K562 (cell line): Measurements from ENCODE around the gene NRSN2. TPM values are rescaled to one million over a fixed set of nuclear protein-coding genes. Genes with fewer than 3 reads are reported as not detected.
A peak's percentile ranks its signal among the peaks of the same experiment; 100 is the strongest.

Experiments used
- ARHGAP35 ChIP-seq: fragments of 450-650 bp; IDR thresholded peaks from 2 replicates; pipeline ENCODE4 v1.6.1; 2018; ENCODE audit not compliant: partially characterized antibody
- ARID1B ChIP-seq: fragments of 450-650 bp; IDR thresholded peaks from 2 replicates; pipeline ENCODE4 v1.6.1; 2016; ENCODE audit warnings: antibody characterized with exemption, mild to moderate bottlenecking, inconsistent platforms
- CXXC5 ChIP-seq: fragments of 250-450 bp; sonication (Bioruptor Pico); IDR thresholded peaks from 2 replicates; pipeline ENCODE4 v1.8.0; 2022; ENCODE audit warnings: inconsistent platforms, mild to moderate bottlenecking, moderate library complexity
- FOXA3 ChIP-seq, 2 experiments: fragments of 450-650 bp in 1 of 2; sonication (generic) in 1 of 2; formaldehyde crosslinking; IDR thresholded peaks in 1 of 2; conservative IDR thresholded peaks in 1 of 2; 2 replicates each; pipeline versions ENCODE4 v1.4.0 to v1.8.0; 2020 to 2022; ENCODE audit warnings: mild to moderate bottlenecking in 2 of 2, missing genetic modification reagents in 1 of 2
- FOXM1 ChIP-seq, 2 experiments: fragments of 450-650 bp in 1 of 2; sonication (generic) in 1 of 2; formaldehyde crosslinking in 1 of 2; IDR thresholded peaks; 2 replicates each; pipeline versions ENCODE4 v1.6.1 to v1.9.0; 2017 to 2022; ENCODE audit warnings: low read depth in 2 of 2, mild to moderate bottlenecking in 2 of 2, missing genetic modification reagents in 1 of 2, moderate library complexity in 1 of 2
- HCFC1 ChIP-seq: IDR thresholded peaks from 2 replicates; pipeline ENCODE4 v1.6.1; 2012; ENCODE audit warnings: low read depth, low read length, improper control_type of control experiment
- HMGN3 ChIP-seq: IDR thresholded peaks from 2 replicates; pipeline ENCODE4 v1.6.1; 2011; ENCODE audit warnings: borderline replicate concordance, low read depth, mild to moderate bottlenecking, mixed read lengths, low read length; ENCODE audit not compliant: insufficient read length; ENCODE audit errors: extremely low read depth
- JUNB ChIP-seq: fragments of 450-650 bp; formaldehyde crosslinking; conservative IDR thresholded peaks from 2 replicates; pipeline ENCODE4 v1.4.0; 2020; ENCODE audit warnings: mild to moderate bottlenecking
- MEF2A ChIP-seq: IDR thresholded peaks from 2 replicates; pipeline ENCODE4 v1.6.1; 2011; ENCODE audit warnings: low read depth, mild to moderate bottlenecking, low read length, moderate library complexity; ENCODE audit not compliant: control insufficient read depth
- OTX1 ChIP-seq: fragments of 450-650 bp; formaldehyde crosslinking; IDR thresholded peaks from 2 replicates; pipeline ENCODE4 v1.4.0; 2022; ENCODE audit warnings: mild to moderate bottlenecking
- PHF8 ChIP-seq: fragments of 200-600 bp; sonication (generic); IDR thresholded peaks from 2 replicates; pipeline ENCODE4 v1.6.1; 2012; ENCODE audit warnings: mixed run types, mild to moderate bottlenecking, inconsistent platforms, low read length, moderate library complexity, borderline replicate concordance
- RBFOX2 ChIP-seq: fragments of 200-400 bp; formaldehyde crosslinking; IDR thresholded peaks from 2 replicates; pipeline ENCODE4 v1.6.1; 2017; ENCODE audit warnings: low read depth, mild to moderate bottlenecking, low read length, moderate library complexity
- RNF2 ChIP-seq: sonication (generic); IDR thresholded peaks from 2 replicates; pipeline ENCODE4 v1.6.1; 2016
- SAFB2 ChIP-seq: fragments of 200-400 bp; formaldehyde crosslinking; IDR thresholded peaks from 2 replicates; pipeline ENCODE4 v1.6.1; 2018; ENCODE audit warnings: borderline replicate concordance, low read length, low read depth, moderate library complexity; ENCODE audit not compliant: severe bottlenecking
- SREBF1 ChIP-seq: fragments of 150-350 bp; IDR thresholded peaks from 2 replicates; pipeline ENCODE4 v1.6.1; 2014; ENCODE audit warnings: antibody characterized with exemption, low read depth, low read length, borderline replicate concordance
- STAT5A ChIP-seq: IDR thresholded peaks from 2 replicates; pipeline ENCODE4 v1.6.1; 2012; ENCODE audit warnings: low read length, inconsistent platforms, borderline replicate concordance
- TAF1 ChIP-seq: IDR thresholded peaks from 2 replicates; pipeline ENCODE4 v1.6.1; 2011; ENCODE audit warnings: mild to moderate bottlenecking, low read length, moderate library complexity; ENCODE audit not compliant: insufficient read depth, control insufficient read depth, severe bottlenecking; ENCODE audit errors: extremely low read depth
- ZNF282 ChIP-seq: sonication (generic); formaldehyde crosslinking; IDR thresholded peaks from 2 replicates; pipeline ENCODE4 v1.8.1; 2023; ENCODE audit warnings: missing genetic modification reagents
- ZNF311 ChIP-seq: fragments of 250-450 bp; sonication (Bioruptor Pico); IDR thresholded peaks from 2 replicates; pipeline ENCODE4 v1.4.0; 2020; ENCODE audit warnings: mild to moderate bottlenecking, moderate library complexity
- polyA plus RNA-seq, 8 experiments: library from polyadenylated mRNA; depleted of rRNA in 4 of 8; stranded (reverse) in 5 of 8; unstranded in 3 of 8; fragments of >200 nt; fragmentation: Nextera tagmentation in 2 of 8; fragmentation: Illumina TruSeq in 1 of 8; extraction: Ambion mirVana in 2 of 8; extraction: Trizol in 1 of 8; gene quantifications; 2 replicates each; pipeline versions ENCODE4 v1.2.1 to v1.2.3, GENCODE V29; 2011 to 2014; ENCODE audit warnings: inconsistent platforms in 1 of 8, missing spikeins in 1 of 8
- total RNA-seq, 7 experiments: library from RNA; depleted of rRNA in 6 of 7; stranded (reverse); fragments of >200 nt in 6 of 7; fragmentation: Illumina TruSeq in 2 of 7; extraction: Trizol in 2 of 7; gene quantifications; 2 replicates each; pipeline versions ENCODE4 v1.2.1 to v1.2.3, GENCODE V29; 2011 to 2021; ENCODE audit warnings: low replicate concordance in 1 of 7
- TF ChIP-seq, protein P1 (sequence below): sonication (generic); formaldehyde crosslinking; IDR thresholded peaks from 2 replicates; pipeline ENCODE4 v1.8.1; 2023; ENCODE audit warnings: missing genetic modification reagents, mild to moderate bottlenecking, borderline replicate concordance
- TF ChIP-seq, protein P2 (sequence below): fragments of 250-450 bp; sonication (Bioruptor Pico); IDR thresholded peaks from 2 replicates; pipeline ENCODE4 v1.8.0; 2022; ENCODE audit warnings: moderate library complexity, mild to moderate bottlenecking, inconsistent platforms

Gene NRSN2
- total and polyA plus RNA-seq, 9 of the 15 experiments (the other 6 are each of a cell fraction or from before 2014, with no cell fraction given), result 7.5 to 29.7 (median 11.1) TPM

DNA sequence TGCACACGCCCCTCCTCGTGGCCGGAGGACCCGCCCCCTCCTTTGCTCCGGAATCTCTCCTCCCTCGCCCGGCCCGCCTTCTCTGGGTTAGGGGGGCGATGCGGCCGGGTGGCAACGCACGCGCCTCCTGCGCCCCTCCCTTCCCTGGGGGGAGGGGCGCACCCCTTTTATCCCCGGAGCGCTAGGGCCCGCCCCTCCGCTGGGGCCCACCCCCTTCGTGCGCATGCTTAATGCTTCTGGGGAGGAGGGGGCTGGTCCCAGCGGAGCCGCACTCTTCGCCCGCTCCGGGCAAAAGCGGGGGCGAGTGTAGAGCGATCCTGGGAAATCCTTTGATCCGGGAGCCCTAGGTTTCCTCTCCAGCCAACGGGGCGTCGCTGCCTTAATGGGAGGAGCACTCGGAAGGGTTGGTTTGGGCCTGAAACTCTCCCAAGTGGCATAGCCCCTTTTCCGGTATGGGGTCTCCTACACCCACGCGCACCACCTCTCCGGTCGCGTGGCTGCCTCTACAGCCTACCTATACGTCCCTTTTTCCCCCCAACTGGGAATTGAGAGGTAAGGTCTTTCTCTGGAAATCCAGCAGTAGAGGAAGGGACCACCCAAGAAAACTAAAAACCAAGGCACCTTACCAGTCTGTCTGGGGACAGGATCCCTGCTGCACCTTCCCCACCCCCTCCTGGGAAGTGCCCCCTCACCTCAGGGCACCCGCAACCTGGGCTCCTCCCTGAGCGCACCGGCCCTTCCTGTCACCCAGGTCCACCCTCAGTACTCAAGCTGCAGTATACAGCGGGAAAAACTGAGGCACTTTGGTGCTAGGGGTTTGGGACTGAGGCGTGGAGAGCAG, 19.5 kb upstream of the NRSN2 start (continued):
- TF ChIP-seq FOXA3 (CRISPR knock-in tag; conservative IDR thresholded peaks at IDR 0.05 in 1 of 2, IDR thresholded peaks at IDR 0.05 in 1 of 2) (0 out of 4 replicates have a peak, but pooled peaks of 1 of the 2 experiments have one; percentile 29), HMGN3 (peak; percentile 68), ARHGAP35 (no peak), RBFOX2 (peak; percentile 69), TAF1 (peak; percentile 34), ZNF311 (CRISPR knock-in tag) (no peak), CXXC5 (CRISPR knock-in tag) (peak; percentile 76), FOXM1 (IDR thresholded peaks at IDR 0.05; ENCODE audit: low read depth) (no peak), FOXM1 (CRISPR knock-in tag; IDR thresholded peaks at IDR 0.05; ENCODE audit: low read depth) (peak; percentile 42; the same call in 1 of the 2 replicates), MEF2A (no peak), HCFC1 (no peak), STAT5A (no peak), OTX1 (no peak), SREBF1 (no peak), ZNF282 (no peak), RNF2 (no peak), SAFB2 (no peak), JUNB (CRISPR knock-in tag) (no peak), ARID1B (no peak), PHF8 (peak; percentile 51; the same call in 1 of the 2 replicates)
- TF ChIP-seq, protein P1, sequence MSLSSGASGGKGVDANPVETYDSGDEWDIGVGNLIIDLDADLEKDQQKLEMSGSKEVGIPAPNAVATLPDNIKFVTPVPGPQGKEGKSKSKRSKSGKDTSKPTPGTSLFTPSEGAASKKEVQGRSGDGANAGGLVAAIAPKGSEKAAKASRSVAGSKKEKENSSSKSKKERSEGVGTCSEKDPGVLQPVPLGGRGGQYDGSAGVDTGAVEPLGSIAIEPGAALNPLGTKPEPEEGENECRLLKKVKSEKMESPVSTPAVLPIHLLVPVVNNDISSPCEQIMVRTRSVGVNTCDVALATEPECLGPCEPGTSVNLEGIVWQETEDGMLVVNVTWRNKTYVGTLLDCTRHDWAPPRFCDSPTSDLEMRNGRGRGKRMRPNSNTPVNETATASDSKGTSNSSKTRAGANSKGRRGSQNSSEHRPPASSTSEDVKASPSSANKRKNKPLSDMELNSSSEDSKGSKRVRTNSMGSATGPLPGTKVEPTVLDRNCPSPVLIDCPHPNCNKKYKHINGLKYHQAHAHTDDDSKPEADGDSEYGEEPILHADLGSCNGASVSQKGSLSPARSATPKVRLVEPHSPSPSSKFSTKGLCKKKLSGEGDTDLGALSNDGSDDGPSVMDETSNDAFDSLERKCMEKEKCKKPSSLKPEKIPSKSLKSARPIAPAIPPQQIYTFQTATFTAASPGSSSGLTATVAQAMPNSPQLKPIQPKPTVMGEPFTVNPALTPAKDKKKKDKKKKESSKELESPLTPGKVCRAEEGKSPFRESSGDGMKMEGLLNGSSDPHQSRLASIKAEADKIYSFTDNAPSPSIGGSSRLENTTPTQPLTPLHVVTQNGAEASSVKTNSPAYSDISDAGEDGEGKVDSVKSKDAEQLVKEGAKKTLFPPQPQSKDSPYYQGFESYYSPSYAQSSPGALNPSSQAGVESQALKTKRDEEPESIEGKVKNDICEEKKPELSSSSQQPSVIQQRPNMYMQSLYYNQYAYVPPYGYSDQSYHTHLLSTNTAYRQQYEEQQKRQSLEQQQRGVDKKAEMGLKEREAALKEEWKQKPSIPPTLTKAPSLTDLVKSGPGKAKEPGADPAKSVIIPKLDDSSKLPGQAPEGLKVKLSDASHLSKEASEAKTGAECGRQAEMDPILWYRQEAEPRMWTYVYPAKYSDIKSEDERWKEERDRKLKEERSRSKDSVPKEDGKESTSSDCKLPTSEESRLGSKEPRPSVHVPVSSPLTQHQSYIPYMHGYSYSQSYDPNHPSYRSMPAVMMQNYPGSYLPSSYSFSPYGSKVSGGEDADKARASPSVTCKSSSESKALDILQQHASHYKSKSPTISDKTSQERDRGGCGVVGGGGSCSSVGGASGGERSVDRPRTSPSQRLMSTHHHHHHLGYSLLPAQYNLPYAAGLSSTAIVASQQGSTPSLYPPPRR (CRISPR knock-in tag), result no peak
- TF ChIP-seq, protein P2, sequence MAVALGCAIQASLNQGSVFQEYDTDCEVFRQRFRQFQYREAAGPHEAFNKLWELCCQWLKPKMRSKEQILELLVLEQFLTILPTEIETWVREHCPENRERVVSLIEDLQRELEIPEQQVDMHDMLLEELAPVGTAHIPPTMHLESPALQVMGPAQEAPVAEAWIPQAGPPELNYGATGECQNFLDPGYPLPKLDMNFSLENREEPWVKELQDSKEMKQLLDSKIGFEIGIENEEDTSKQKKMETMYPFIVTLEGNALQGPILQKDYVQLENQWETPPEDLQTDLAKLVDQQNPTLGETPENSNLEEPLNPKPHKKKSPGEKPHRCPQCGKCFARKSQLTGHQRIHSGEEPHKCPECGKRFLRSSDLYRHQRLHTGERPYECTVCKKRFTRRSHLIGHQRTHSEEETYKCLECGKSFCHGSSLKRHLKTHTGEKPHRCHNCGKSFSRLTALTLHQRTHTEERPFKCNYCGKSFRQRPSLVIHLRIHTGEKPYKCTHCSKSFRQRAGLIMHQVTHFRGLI (CRISPR knock-in tag), result no peak
